22Rv1 (cell line): ENCODE data around the gene INSYN2B.

Experiments used
- H3K27ac ChIP-seq: fragments of 450-650 bp; 2 replicates; pipeline ENCODE4 v1.5.1; 2017
- ZFX ChIP-seq: fragments of 450-650 bp; IDR thresholded peaks from 2 replicates; pipeline ENCODE4 v1.6.1; 2017; ENCODE audit warnings: antibody characterized with exemption, borderline replicate concordance
- TF ChIP-seq, protein P1 (sequence below): fragments of 450-650 bp; IDR thresholded peaks from 2 replicates; pipeline ENCODE4 v1.5.1; 2017; ENCODE audit warnings: mild to moderate bottlenecking

INSYN2B gene

DNA sequence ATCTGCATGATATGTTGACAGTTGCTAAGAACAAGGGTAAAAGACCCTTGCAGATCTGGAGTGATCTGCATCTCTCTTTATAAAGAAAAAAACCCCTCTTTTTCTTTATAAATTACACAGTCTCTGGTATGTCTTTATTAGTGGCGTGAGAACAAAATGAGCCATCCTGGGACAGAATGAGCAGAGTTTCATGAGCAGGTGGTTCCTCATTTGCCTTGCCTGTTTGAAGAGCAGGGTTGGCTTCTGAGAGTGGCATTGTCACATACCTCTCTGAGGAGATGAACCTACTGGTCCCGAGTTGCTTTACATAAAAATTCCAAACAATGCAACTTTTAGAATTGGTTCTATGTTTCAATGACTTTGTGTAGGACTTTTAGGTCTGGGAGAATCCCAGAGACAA is 94.3 kb downstream of the INSYN2B start:
- no peak for TF ChIP-seq ZFX
- TF ChIP-seq, protein P1, sequence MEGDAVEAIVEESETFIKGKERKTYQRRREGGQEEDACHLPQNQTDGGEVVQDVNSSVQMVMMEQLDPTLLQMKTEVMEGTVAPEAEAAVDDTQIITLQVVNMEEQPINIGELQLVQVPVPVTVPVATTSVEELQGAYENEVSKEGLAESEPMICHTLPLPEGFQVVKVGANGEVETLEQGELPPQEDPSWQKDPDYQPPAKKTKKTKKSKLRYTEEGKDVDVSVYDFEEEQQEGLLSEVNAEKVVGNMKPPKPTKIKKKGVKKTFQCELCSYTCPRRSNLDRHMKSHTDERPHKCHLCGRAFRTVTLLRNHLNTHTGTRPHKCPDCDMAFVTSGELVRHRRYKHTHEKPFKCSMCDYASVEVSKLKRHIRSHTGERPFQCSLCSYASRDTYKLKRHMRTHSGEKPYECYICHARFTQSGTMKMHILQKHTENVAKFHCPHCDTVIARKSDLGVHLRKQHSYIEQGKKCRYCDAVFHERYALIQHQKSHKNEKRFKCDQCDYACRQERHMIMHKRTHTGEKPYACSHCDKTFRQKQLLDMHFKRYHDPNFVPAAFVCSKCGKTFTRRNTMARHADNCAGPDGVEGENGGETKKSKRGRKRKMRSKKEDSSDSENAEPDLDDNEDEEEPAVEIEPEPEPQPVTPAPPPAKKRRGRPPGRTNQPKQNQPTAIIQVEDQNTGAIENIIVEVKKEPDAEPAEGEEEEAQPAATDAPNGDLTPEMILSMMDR: no peak
- H3K27ac ChIP-seq: no peak overlapping the region

DNA sequence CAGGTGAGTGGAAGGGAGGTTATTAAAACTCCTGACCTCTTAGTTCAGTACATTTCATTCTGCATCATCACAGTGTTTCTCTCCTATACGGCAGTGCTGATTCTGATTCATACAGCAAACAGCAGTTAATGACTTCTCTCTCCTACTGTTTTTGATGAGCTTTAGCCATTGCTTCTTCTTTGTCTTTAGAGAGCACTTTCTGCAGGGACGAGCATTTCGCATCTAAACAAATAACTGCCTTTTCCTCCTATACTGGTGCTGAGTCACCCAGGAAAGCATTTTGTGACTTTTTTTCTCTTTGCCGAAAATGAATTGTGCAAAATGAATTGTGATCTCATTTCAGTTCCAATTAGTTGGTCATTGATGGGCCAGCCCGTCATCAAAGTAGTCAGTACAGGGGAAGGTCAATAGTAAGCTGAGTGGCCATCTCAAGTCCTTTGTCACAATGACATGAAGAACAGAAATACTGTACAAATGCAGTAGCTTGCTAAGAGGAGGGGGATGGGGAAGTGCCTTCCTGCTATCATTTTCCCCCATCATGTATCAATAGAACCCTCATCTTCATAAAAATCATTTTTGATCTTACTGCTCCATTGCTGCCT is 98.5 kb downstream of the INSYN2B start:
- TF ChIP-seq, protein P1: no peak
- no peak for TF ChIP-seq ZFX
- no peak overlapping the region for H3K27ac ChIP-seq

DNA sequence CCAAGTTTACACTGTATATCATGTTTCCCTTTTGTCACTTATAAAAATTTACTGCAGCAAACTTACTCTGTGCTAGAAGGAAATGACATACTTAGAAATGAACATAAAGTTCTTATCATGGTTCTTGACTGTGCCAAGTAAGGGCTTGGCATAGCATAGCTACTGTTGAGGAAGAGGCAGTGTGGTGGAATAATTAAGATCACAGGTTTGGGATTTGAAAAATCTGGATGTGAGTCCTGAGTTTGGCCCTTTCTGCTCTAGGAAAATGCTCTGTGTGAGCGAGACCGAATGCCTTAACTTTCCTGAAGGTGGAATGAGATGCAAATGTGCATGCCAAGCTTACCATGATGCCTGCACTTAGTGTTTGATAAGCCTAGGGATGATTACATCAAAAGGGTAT is 99.5 kb downstream of the INSYN2B start:
- no peak overlapping the region for H3K27ac ChIP-seq
- no peak for TF ChIP-seq ZFX
- TF ChIP-seq, protein P1: no peak

DNA sequence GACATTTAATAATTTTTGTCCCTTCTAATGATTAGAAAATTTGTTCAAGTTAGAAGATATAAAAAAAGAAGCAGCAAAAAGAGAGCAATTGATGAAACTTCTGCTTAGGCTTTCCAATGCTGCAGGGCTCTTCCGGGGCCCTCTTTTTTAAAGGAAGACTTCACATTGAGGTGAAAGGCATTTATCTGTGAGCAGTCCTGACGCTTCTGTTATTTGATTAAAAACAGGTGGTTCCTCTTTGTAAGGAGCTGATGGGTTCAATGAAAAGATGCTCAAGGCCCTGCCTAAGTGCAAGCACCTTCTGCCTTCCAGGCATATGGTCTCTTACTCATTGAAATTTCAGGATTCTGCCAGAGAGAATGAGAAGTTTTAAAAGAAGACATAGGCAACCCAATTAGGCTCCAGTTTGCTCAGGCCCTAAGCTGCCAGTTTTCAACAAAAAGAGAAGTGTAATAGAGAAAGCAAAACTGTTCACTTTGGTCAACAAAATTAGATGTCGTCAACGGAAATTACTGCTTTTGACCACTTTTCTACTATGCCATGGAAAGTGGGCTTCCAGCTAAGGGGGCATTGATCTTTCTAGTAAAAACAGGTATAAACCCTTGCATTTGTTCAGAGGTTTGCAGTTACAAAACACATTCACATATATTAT is 100.2 kb downstream of the INSYN2B start:
- TF ChIP-seq, protein P1: no peak
- no peak for TF ChIP-seq ZFX
- no peak overlapping the region for H3K27ac ChIP-seq

DNA sequence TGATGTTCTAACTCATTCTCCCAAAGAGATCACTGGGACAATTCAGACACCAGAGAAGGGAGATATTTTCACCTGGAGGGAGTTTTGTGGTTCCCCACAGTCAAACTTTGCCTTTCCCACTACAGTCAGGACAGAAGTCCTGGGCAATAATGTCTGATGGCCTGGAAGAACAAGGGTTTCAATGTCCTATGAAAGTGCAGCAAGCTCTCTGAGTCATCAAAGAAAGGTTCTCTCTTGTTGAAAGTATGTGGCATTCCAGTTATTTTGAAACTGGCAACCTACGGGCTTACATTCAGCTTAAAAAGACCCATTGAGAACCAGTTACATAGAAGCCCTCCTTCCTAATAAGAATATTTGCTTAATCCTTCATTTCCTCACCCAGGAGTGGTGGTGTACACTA is 103.9 kb downstream of the INSYN2B start:
- no peak overlapping the region for H3K27ac ChIP-seq
- TF ChIP-seq, protein P1: no peak
- no peak for TF ChIP-seq ZFX

DNA sequence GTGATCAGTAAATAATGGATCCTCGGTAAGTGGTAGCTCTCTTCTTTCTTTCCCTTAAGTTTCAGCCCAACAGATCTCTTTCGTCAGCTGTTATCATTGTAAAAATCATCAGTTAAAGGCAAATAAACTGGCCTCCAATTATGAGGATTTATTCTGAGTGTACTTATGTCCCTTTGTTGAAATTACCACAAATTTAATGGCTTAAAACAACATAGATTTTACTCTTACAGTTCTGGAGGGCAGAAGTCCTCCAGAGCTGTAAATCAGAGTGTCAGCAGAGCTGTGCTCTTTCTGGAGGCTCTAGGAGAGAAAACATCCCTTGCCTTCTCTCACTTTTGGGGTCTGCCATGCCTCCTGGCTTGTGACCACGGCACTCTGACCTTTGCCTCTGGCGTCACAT is 104.6 kb downstream of the INSYN2B start:
- TF ChIP-seq ZFX: no peak
- TF ChIP-seq, protein P1: no peak

DNA sequence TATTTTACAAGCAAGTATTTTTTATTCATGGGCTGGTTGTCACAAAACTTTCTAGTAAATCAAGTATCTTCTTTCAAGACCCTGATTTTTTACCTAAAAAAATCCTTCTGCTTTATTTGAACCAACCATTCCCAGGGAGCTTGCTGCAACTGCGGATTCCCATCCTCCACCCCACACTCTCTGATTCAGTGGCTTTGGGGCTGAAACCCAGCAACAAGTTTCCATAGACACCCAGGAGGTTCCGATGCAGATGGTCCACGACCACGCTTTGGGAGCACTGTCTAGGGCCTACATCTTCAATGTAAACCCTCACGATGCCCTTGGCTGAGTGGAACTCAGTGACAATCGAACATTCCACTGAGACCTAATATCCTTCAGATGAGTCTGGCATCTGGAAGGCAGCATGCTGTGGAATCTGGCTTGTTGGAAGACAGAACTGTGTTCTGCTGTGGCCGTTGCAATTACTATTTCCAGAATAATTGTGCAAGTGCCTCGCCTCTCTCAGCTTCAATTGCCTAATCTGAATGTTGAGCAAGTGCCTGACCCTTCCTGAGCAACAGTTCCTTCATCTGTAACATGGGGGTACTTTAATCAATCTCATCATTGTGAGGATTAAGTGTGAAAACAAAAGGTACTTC is 105.1 kb downstream of the INSYN2B start:
- no peak overlapping the region for H3K27ac ChIP-seq
- TF ChIP-seq, protein P1: no peak
- TF ChIP-seq ZFX: no peak

More for the DNA sequence above, 104.6 kb downstream of the INSYN2B start:
- H3K27ac ChIP-seq: no peak overlapping the region
